Testis (tissue), 3 donors: ENCODE results near the gene GNA15. TPM values are rescaled to one million over a fixed set of nuclear protein-coding genes. Genes with fewer than 3 reads are reported as not detected.
"Not testable (repeated sequence)": the region's sequence is repeated elsewhere in the genome, so short reads cannot be mapped to it uniquely, and the experiment has no call there.

ENCODE experiments used
- DNase-seq: peaks from one replicate; pipeline ENCODE4 v3.0.0-alpha.2; 2019
- H3K27ac ChIP-seq, 2 donors: fragments of 200-600 bp; sonication (generic); one replicate each; pipeline ENCODE4 v1.5.1; 2019
- H3K27me3 ChIP-seq: fragments of 200-600 bp; sonication (generic); one replicate; pipeline ENCODE4 v1.5.1; 2019
- H3K36me3 ChIP-seq: fragments of 200-600 bp; sonication (generic); one replicate; pipeline ENCODE4 v1.5.1; 2017; ENCODE audit warnings: low read depth; ENCODE audit errors: missing control alignments
- H3K4me1 ChIP-seq: fragments of 200-600 bp; sonication (generic); one replicate; pipeline ENCODE4 v1.5.1; 2019
- H3K4me3 ChIP-seq, 2 donors: fragments of 200-600 bp; sonication (generic); one replicate each; pipeline ENCODE4 v1.5.1; 2017 to 2019
- H3K9me3 ChIP-seq: fragments of 200-600 bp; sonication (generic); one replicate; pipeline ENCODE4 v1.5.1; 2017
- POLR2A ChIP-seq: fragments of 450-650 bp; IDR thresholded peaks from one replicate; pipeline ENCODE4 v1.6.1; 2017; ENCODE audit warnings: antibody characterized with exemption, mild to moderate bottlenecking, moderate library complexity
- WGBS, 2 donors: methylation state at CpG; one replicate each; pipeline ENCODE4 v1.1.5; 2018; 5-methylcytosine and 5-hydroxymethylcytosine counted together
- intact Hi-C: fragments of 100-400 bp; cut with DNase I; formaldehyde crosslinking; loops from one replicate; pipeline ENCODE4 v1.15.1; 2023; ENCODE audit warnings: low total_unique reads
- polyA plus RNA-seq: library from polyadenylated mRNA; stranded (reverse); fragments of 350-450 nt; fragmentation: Illumina TruSeq; extraction: RNeasy Lipid Tissue Mini Kit (QIAGEN cat#74804); gene quantifications from one replicate; pipeline ENCODE4 v1.2.3, GENCODE V29; 2014; ENCODE audit warnings: low read depth, low replicate concordance; ENCODE audit not compliant: insufficient read depth
- total RNA-seq, 2 donors: library from RNA; depleted of rRNA; stranded (reverse); fragments of >200 nt; gene quantifications; one replicate each; pipeline ENCODE4 v1.2.3, GENCODE V29; 2016
- TF ChIP-seq, protein P1 (sequence below), 3 experiments: fragments of 450-650 bp in 2 of 3; fragments of 200-600 bp in 1 of 3; sonication (generic) in 1 of 3; IDR thresholded peaks; one replicate each; pipeline ENCODE4 v1.5.1; 2016 to 2019; ENCODE audit warnings: antibody characterized with exemption in 3 of 3, mild to moderate bottlenecking in 2 of 3, moderate library complexity in 1 of 3

Gene GNA15
- total and polyA plus RNA-seq, 3 donors from 2014 or later, result 2.5 to 4.0 (median 3.6) TPM

DNA sequence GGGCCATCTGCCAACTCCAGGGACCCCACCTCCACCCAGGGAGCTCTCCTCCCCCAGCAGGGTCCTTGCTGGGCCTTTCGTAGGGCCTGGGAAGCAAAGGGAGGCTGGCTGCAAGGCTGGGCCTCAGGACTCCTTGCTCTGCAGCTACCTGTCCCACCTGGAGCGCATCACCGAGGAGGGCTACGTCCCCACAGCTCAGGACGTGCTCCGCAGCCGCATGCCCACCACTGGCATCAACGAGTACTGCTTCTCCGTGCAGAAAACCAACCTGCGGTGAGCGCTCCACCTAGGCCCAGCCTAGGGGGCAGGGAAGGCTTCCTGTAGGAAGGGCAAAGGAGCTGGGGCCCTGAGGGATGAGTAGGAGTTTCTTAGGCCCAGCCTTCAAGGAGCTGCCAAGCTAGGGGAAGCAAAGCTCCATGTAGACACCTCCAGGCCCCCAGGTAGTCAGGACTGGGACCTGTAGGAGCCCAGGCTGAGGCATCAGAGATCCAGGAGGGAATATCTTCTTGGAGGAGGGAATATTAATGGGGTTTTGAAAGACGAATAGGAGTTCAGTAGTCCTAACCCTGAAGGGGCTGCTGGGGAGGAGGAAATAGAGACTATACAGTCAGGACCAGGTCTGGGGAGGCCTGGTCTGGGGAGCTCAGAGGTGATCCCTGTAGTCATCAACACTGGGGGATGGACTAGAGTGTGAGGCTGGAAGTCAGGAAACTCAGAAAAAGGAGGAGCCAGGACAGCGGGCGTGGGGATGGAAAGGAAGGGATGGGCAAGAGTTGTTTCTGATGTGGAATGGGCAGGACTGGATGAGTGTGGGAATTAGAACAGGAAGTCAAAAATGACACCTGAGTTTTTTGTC, 16.0 kb downstream of the GNA15 start:
- no peak overlapping the region for H3K4me3 ChIP-seq
- H3K9me3 ChIP-seq, result no peaks in the 10 kb centered on the region
- WGBS, 2 donors, result 46 to 85% methylated on average over 3 to 14 of the region's 14 CpGs
- H3K27me3 ChIP-seq, result no peaks in the 10 kb centered on the region
- no peaks in the 10 kb centered on the region for H3K4me1 ChIP-seq
- intact Hi-C loops, result no loop called here
- TF ChIP-seq, protein P1, sequence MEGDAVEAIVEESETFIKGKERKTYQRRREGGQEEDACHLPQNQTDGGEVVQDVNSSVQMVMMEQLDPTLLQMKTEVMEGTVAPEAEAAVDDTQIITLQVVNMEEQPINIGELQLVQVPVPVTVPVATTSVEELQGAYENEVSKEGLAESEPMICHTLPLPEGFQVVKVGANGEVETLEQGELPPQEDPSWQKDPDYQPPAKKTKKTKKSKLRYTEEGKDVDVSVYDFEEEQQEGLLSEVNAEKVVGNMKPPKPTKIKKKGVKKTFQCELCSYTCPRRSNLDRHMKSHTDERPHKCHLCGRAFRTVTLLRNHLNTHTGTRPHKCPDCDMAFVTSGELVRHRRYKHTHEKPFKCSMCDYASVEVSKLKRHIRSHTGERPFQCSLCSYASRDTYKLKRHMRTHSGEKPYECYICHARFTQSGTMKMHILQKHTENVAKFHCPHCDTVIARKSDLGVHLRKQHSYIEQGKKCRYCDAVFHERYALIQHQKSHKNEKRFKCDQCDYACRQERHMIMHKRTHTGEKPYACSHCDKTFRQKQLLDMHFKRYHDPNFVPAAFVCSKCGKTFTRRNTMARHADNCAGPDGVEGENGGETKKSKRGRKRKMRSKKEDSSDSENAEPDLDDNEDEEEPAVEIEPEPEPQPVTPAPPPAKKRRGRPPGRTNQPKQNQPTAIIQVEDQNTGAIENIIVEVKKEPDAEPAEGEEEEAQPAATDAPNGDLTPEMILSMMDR (IDR thresholded peaks at IDR 0.05), result no peak
- TF ChIP-seq POLR2A, result no peak
- no peak overlapping the region for H3K27ac ChIP-seq
- no peaks in the 10 kb centered on the region for H3K36me3 ChIP-seq
- DNase-seq, result no peak

DNA sequence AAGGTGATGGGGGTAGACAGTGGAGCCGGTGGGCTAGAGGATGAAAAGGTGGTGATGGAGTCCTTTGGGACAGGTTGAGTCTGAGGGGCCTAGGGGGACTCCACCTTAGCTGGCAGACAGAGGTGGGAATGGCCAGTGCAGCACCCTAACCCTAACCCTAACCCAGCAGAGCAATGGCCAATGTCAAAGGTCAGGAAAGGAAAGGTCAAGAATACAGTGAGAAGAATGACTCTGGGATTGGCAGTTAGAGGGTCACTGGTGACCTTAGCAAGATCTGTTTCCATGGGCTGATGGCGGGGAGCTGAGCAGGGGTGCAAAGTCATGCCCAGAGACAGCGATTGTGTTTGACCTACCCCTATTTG, 16.6 kb downstream of the GNA15 start:
- no peaks in the 10 kb centered on the region for H3K36me3 ChIP-seq
- intact Hi-C loops, result no loop called here
- no peaks in the 10 kb centered on the region for H3K27me3 ChIP-seq
- 91 to 95% methylated on average over 3 of the region's 3 CpGs for WGBS, 2 donors
- H3K27ac ChIP-seq, result no peak overlapping the region
- no peak for DNase-seq
- no peak for TF ChIP-seq POLR2A
- TF ChIP-seq, protein P1 (IDR thresholded peaks at IDR 0.05), result no peak
- H3K9me3 ChIP-seq, result no peaks in the 10 kb centered on the region
- H3K4me3 ChIP-seq, result no peak overlapping the region
- no peaks in the 10 kb centered on the region for H3K4me1 ChIP-seq

GRCh38 chr19:3153286-3154230, 17.7 kb downstream of the GNA15 start:
- Histone ChIP-seq H3K4me3 (no peak overlapping the region), H3K27ac (no peak overlapping the region), H3K36me3 (no peaks in the 10 kb centered on the region), H3K27me3 (no peaks in the 10 kb centered on the region), H3K9me3 (no peaks in the 10 kb centered on the region), H3K4me1 (no peaks in the 10 kb centered on the region)
- intact Hi-C loops, result no loop called here
- WGBS, 2 donors, result 85 to 88% methylated on average over 3 of the region's 3 CpGs
- no peak for DNase-seq
- TF ChIP-seq, protein P1 (IDR thresholded peaks at IDR 0.05), result no peak
- TF ChIP-seq POLR2A, result no peak

DNA sequence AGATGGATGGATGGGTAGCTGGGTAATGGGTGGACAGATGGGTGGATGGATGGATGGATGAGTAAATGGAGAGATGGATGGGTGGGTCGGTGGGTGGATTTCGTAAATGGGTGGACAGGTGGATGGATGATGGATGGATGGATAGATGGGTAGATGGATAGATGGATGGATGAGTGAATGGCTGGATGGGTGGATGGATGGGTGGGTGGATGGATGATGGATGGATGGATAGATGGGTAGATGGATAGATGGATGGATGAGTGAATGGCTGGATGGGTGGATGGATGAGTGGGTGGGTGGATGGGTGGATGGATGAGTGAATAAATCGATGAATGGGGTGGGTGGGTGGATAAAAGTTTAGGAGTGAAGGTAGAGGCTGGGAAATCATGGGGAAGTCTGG, 18.6 kb downstream of the GNA15 start:
- H3K4me3 ChIP-seq, H3K9me3 ChIP-seq, H3K4me1 ChIP-seq, H3K27me3 ChIP-seq, DNase-seq, H3K36me3 ChIP-seq, intact Hi-C loops, H3K27ac ChIP-seq: not testable (repeated sequence)
- 89 to 92% methylated on average over 3 of the region's 3 CpGs for WGBS, 2 donors
